ENCODE measurements around the gene MAP2K2.

MAP2K2 gene

DNA sequence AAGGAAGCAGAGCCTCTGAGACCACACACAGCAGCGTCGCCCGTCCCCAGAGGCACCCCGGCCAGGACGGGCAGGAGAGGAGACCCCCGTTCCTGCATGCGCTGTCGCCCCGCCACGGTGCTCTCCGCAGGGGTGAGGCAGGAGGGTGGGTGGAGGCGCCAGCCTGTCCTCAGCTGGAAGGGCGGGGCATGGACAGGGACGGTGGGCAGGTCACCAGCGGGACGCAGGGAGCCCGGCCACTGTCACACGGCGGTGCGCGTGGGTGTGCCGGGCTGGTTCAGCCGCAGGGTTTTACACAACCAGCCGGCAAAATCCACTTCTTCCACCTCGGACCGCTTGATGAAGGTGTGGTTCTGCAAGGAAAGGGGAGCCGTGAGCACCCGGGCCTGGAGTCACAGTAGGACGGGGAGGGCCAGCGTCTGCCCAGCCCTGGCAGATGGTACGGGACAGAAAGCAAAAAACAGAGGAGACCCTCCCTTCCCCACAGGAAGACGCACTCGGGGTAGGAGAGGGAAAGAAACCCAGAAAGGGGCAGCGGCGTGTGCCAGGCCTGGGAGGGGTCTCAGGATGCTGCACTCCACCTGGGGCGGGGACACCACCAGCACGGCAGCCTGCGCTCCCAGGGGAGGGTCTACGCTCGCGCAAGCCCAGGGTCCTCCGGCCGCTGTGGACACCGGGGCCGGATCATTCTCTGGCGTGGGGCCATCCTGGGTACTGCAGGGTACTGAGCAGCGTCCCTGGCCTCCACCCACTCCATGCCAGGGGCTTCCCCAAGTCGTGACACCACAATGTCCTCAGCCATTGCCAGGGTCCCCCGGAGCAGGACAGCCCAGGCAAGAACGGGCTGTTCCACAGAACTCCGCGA lies 33.3 kb downstream of the MAP2K2 start:
- H3K27ac Mint-ChIP-seq (ENCODE audit: low read depth): no peak overlapping the region
- no peaks in the 10 kb centered on the region for H3K27me3 Mint-ChIP-seq
- peaks cover 15% of the 10 kb centered on the region for H3K36me3 Mint-ChIP-seq (ENCODE audit: insufficient read depth)
- H3K9me3 Mint-ChIP-seq: no peaks in the 10 kb centered on the region
- peaks cover 29% of the 10 kb centered on the region for H3K4me1 Mint-ChIP-seq
- no peak overlapping the region for H3K4me3 Mint-ChIP-seq
- ATAC-seq (replicated peaks; ENCODE audit: extremely low read depth, poor library complexity, severe bottlenecking): no peak
- no peak for DNase-seq (ENCODE audit: low spot score in 2 of 2)

DNA sequence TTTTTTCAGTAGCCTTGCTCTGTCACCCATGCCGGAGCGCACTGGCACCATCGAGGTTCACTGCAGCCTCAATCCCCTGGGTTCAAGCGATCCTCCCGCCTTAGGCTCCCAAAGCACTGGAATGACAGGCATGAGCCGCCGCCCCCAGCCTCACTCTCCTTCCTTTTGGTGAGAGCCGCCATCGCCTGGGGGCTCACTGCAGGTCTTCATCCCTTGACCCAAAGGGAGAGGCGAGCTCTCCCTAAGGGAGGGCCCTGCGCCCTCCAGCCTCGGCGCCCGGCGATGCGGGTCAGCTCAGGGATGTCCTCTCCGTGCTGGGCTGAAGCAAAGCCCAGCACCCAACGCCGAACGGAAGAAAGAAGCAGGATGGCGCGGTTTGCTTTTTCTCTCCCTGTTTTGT lies 34.0 kb downstream of the MAP2K2 start:
- DNase-seq (ENCODE audit: low spot score in 2 of 2): no peak
- H3K27ac Mint-ChIP-seq (ENCODE audit: low read depth): peak overlapping the region; percentile 90
- no peaks in the 10 kb centered on the region for H3K9me3 Mint-ChIP-seq
- ATAC-seq (replicated peaks; ENCODE audit: extremely low read depth, poor library complexity, severe bottlenecking): no peak
- peaks cover 15% of the 10 kb centered on the region for H3K36me3 Mint-ChIP-seq (ENCODE audit: insufficient read depth)
- H3K4me3 Mint-ChIP-seq: no peak overlapping the region
- H3K4me1 Mint-ChIP-seq: peaks cover 29% of the 10 kb centered on the region
- H3K27me3 Mint-ChIP-seq: no peaks in the 10 kb centered on the region

DNA sequence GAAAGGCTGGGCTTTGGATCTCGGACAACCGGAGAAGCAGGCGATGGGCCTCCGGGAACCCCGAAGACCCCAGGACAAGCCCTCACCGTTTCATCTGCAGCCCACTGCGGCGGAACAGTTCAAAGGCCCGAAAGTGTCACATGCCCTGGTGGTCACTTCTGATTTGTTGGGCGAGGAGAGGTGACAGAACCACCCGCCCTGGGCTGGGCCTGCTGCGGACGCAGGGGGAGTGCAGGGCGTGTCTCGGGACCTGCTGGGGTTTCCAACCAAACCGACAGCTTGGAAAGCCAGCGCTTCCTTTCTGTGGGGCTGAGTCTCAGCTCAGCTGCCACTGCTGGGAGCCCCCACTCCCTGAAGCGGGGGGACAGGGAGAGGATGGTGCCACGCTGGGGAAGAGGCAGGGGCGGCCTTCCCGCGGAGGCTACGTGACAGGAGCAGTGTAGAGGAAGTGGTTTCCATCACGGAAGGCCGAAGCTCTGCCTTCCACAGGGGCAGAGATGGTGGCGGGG lies 34.5 kb downstream of the MAP2K2 start:
- Mint-ChIP-seq H3K9me3 (no peaks in the 10 kb centered on the region), H3K4me1 (peaks cover 32% of the 10 kb centered on the region)
- DNase-seq (ENCODE audit: low spot score in 2 of 2): peak; percentile 37 to 49

DNA sequence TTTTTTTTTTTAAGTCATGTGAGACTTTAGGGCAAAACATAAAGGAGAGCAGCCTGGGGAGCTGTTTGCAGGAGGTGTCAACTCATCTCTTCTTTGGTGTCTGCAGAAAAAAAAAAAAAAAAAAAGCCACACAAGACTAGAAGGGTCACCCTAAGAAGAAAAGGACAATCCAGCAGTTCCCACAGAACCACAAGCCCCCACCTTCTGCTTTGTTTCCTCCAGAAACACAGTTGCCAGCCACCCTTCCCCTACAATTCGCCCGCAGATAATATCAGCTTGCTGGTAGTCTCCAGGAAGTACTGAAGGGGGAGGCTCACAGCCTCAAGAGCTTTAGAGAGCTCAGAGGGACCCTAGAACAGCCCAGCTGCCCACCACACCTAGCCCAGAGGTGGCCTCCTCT lies 34.9 kb downstream of the MAP2K2 start:
- H3K27me3 Mint-ChIP-seq: no peaks in the 10 kb centered on the region
- H3K9me3 Mint-ChIP-seq: no peaks in the 10 kb centered on the region
- peak overlapping the region; percentile 90 for H3K27ac Mint-ChIP-seq (ENCODE audit: low read depth)
- H3K4me1 Mint-ChIP-seq: peaks cover 37% of the 10 kb centered on the region
- peak overlapping the region; percentile 68 for H3K4me3 Mint-ChIP-seq
- DNase-seq (ENCODE audit: low spot score in 2 of 2) (peak; percentile 42 to 67), ATAC-seq (replicated peaks; ENCODE audit: extremely low read depth, poor library complexity, severe bottlenecking) (peak; percentile 81)
- H3K36me3 Mint-ChIP-seq (ENCODE audit: insufficient read depth): peaks cover 15% of the 10 kb centered on the region

More for the DNA sequence above, 34.5 kb downstream of the MAP2K2 start:
- Mint-ChIP-seq H3K27ac (ENCODE audit: low read depth) (peak overlapping the region; percentile 90), H3K36me3 (ENCODE audit: insufficient read depth) (peaks cover 15% of the 10 kb centered on the region), H3K4me3 (peak overlapping the region; percentile 68), H3K27me3 (no peaks in the 10 kb centered on the region)
- ATAC-seq (replicated peaks; ENCODE audit: extremely low read depth, poor library complexity, severe bottlenecking): peak; percentile 35

DNA sequence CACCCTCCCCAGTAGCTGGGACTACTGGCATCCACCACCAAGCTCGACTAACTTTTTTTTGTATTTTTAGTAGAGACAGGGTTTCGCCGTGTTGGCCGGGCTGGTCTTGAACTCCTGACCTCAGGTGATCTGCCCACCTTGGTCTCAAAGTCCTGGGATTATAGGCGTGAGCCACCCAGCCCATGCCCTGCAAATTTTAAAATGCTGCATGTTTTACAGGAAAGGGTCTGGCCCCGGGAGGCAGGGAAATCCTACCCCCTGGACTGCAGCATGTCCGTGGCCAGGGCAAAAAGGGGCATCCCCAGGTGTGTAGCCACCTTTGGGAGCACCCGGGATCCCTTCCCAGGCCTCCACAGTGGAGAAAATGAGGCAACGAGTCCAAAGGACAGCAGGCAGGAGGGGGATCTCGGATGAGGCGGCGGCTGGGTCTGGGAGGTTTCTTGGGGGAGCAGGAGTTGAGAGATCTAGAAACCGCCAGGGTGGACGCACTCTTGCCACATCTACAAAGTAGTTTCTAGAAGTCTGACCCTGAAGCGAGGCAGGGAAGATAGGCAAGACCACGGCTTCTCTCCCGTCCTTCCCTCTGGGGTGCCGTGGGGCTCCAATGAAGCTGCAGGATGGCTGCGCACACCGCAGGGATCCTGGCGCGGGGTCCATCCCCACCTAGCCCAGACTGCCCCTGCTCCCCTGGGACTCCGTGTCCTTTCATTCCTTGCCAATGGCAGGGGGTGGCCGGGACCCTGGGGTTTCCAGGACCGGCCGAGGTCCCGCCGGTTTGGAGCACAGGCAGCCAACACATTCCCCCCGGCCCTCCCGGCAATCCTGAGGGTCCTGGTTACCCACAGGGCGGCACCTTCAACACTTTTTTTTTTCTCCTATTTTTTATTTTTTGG lies 35.9 kb downstream of the MAP2K2 start:
- Mint-ChIP-seq H3K27me3 (no peaks in the 10 kb centered on the region), H3K9me3 (no peaks in the 10 kb centered on the region), H3K4me3 (peak overlapping the region; percentile 68), H3K4me1 (peaks cover 44% of the 10 kb centered on the region), H3K36me3 (ENCODE audit: insufficient read depth) (peaks cover 13% of the 10 kb centered on the region), H3K27ac (ENCODE audit: low read depth) (peak overlapping the region; percentile 90)
- ATAC-seq (replicated peaks; ENCODE audit: extremely low read depth, poor library complexity, severe bottlenecking): no peak
- no peak for DNase-seq (ENCODE audit: low spot score in 2 of 2)

DNA sequence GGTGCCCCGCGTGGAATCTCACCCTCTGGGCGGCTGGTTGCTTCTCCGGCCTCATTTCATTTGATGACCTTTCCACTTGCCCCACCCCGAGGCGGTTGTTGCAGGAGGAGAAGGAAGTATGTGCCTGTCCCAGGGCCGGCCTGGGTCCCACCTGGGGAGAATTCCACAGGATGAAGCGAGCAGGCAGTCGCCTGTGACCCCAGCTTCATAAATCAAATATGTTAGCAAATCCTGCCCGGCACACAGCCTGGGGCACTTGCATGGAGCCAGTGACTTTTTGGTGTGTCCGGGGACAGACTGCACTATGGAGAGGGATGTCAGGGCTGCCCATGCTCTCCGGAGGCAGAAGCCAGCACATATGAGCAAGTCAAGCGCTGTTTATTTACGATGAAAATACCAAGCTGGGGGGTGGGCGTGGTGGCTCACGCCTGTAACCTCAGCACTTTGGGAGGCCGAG lies 37.5 kb downstream of the MAP2K2 start:
- no peak for DNase-seq (ENCODE audit: low spot score in 2 of 2)
- Mint-ChIP-seq H3K4me1 (peaks cover 46% of the 10 kb centered on the region), H3K4me3 (peak overlapping the region; percentile 68), H3K36me3 (ENCODE audit: insufficient read depth) (peaks cover 11% of the 10 kb centered on the region), H3K27ac (ENCODE audit: low read depth) (peak overlapping the region; percentile 10), H3K9me3 (no peaks in the 10 kb centered on the region), H3K27me3 (no peaks in the 10 kb centered on the region)
- ATAC-seq (replicated peaks; ENCODE audit: extremely low read depth, poor library complexity, severe bottlenecking): no peak

DNA sequence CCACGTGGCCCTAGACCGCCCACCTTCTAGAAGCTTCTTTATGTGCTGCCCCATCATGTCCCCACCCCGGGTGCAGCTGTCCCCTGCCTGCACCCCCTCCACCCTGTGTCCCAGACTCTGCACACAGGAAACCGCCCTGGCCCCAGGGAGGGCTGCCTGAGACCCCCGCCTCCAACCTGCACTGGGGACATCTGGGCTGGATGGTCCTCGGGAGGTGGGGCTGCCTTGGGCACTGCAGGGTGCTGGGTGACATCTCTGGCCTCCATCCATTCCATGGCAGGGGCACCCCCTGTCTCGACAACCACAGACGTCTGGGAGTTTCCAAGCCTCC lies 39.4 kb downstream of the MAP2K2 start:
- Mint-ChIP-seq H3K4me3 (peak overlapping the region; percentile 66), H3K27me3 (no peaks in the 10 kb centered on the region), H3K27ac (ENCODE audit: low read depth) (peak overlapping the region; percentile 87), H3K36me3 (ENCODE audit: insufficient read depth) (peaks cover 7% of the 10 kb centered on the region), H3K9me3 (no peaks in the 10 kb centered on the region), H3K4me1 (peaks cover 40% of the 10 kb centered on the region)
- no peak for DNase-seq (ENCODE audit: low spot score in 2 of 2)
- no peak for ATAC-seq (replicated peaks; ENCODE audit: extremely low read depth, poor library complexity, severe bottlenecking)

DNA sequence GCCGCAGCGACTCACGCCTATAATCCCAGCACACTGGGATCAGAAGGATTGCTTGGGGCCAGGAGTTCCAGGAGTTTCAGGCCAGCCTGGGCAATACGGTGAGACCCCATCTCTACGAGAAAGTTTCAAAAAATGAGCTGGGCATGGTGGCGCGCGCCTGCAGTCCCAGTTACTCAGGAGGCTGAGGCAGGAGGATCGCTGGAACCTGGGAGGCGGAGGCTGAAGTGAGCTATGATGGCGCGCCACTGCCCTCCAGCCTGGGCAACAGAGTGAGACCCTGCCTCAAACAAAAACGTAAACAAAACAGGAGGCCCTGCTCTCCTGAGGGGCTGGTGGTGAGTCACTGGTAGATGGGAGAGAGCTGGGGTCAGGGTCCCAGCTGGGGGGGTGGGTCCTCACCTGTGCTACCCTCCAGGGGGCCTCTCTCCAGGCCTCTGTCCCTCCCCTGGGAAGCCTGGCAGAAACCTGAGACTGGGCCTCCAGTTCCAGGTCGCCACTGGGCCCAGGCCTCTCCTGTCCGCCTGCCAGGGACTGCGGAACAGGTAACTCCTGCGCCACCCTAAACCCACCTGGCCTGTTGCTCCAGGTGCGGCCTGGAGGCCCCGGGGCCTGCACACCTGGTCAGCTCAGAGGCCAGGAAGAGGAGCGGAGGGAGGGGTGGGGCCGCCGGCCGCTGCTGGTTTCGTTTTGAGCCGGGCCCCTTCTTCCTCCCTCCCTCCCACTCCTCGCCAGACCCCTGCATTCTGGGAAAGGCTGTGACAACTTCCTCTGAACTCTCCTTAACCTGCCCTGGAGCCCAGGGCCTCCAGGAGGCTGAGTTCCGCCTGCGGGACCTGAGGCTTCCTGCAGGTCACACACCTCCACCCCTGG lies 40.0 kb downstream of the MAP2K2 start:
- H3K27me3 Mint-ChIP-seq: no peaks in the 10 kb centered on the region
- peaks cover 5% of the 10 kb centered on the region for H3K36me3 Mint-ChIP-seq (ENCODE audit: insufficient read depth)
- DNase-seq (ENCODE audit: low spot score in 2 of 2) (peak in 1 of 2 donors; percentile 42), ATAC-seq (replicated peaks; ENCODE audit: extremely low read depth, poor library complexity, severe bottlenecking) (peak; percentile 35)
- H3K9me3 Mint-ChIP-seq: no peaks in the 10 kb centered on the region
- peaks cover 34% of the 10 kb centered on the region for H3K4me1 Mint-ChIP-seq
- peak overlapping the region; percentile 87 for H3K27ac Mint-ChIP-seq (ENCODE audit: low read depth)
- peak overlapping the region; percentile 66 for H3K4me3 Mint-ChIP-seq

DNA sequence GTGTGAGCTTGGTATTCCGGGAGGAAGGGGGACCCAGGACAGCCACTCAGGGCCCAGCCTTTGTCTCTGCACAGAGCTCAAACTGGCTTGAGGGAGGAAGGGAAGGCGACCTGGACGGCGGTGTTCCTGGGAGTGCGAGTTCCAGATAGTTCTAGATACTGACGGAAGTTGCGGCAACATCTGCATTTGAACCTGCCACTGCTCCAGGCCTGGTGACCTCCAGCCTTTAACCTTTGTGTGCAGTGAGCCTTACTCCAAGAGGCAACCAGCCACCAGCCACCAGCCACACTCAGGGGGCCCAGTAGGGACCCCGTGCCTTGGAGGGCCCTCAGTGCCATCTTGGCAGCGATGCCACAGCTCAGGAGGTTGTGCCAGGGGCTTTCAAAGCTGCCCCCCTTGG lies 41.8 kb downstream of the MAP2K2 start:
- DNase-seq (ENCODE audit: low spot score in 2 of 2) (no peak), ATAC-seq (replicated peaks; ENCODE audit: extremely low read depth, poor library complexity, severe bottlenecking) (no peak)
- peaks cover 24% of the 10 kb centered on the region for H3K4me1 Mint-ChIP-seq
- H3K9me3 Mint-ChIP-seq: no peaks in the 10 kb centered on the region
- peak overlapping the region; percentile 68 for H3K27ac Mint-ChIP-seq (ENCODE audit: low read depth)
- no peaks in the 10 kb centered on the region for H3K36me3 Mint-ChIP-seq (ENCODE audit: insufficient read depth)
- H3K27me3 Mint-ChIP-seq: no peaks in the 10 kb centered on the region
- H3K4me3 Mint-ChIP-seq: no peak overlapping the region

DNA sequence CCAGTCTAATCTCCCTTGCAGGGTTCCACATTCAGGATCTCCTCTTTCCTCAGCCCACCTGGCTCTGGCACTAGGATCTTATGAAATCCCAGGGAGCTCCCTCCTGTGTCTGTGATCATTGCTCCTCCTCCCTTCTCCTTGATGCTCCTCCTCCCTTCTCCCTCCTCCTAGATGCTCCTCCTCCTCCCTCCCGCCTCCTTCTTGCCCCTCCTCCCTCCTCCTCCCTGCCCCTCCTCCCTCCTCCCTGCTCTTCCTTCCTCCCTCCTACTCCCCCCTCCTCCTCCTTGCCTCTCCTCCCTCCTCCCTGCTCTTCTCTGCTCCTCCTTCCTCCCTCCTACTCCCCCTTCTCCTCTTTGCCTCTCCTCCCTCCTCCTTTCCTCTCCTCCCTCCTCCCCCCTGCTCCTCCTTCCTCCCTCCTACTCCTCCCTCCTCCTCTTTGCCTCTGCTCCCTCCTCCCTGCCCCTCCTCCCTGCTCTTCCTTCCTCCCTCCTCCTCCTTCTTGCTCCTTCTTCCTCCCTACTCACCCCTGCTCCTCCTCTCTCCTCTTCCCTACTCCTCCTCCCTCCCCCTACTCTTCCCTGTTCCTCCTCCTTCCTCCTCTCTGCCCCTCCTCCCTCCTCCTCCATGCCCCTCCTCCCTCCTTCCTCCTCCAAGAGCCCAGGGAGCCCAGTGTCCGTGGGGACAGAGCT lies 42.3 kb downstream of the MAP2K2 start:
- H3K4me1 Mint-ChIP-seq: peaks cover 24% of the 10 kb centered on the region
- H3K4me3 Mint-ChIP-seq: no peak overlapping the region
- H3K27ac Mint-ChIP-seq (ENCODE audit: low read depth): peak overlapping the region; percentile 68

DNA sequence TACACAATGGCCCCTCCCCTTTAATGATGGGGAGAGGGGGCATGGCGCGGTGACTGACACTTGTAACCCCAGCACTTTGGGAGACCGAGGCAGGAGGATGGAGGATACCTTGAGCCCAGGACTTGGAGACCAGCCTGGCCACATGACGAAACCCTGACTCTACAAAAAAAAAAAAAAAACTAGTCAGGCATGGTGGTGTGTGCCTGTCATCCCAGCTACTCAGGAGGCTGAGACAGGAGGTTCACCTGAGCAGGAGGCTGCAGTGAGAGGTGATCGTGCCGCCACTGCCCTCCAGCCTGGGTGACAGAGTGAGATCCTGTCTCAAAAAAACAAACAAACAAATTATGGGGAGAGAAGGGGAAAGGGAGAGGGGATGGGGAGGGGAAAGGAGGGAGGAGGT lies 43.4 kb downstream of the MAP2K2 start:
- peak overlapping the region; percentile 68 for H3K27ac Mint-ChIP-seq (ENCODE audit: low read depth)
- H3K4me3 Mint-ChIP-seq: no peak overlapping the region
- no peaks in the 10 kb centered on the region for H3K36me3 Mint-ChIP-seq (ENCODE audit: insufficient read depth)
- no peak for ATAC-seq (replicated peaks; ENCODE audit: extremely low read depth, poor library complexity, severe bottlenecking)
- no peaks in the 10 kb centered on the region for H3K27me3 Mint-ChIP-seq
- no peak for DNase-seq (ENCODE audit: low spot score in 2 of 2)
- peaks cover 24% of the 10 kb centered on the region for H3K4me1 Mint-ChIP-seq
- no peaks in the 10 kb centered on the region for H3K9me3 Mint-ChIP-seq

More for the DNA sequence above, 42.3 kb downstream of the MAP2K2 start:
- H3K36me3 Mint-ChIP-seq (ENCODE audit: insufficient read depth): no peaks in the 10 kb centered on the region
- H3K27me3 Mint-ChIP-seq: no peaks in the 10 kb centered on the region
- DNase-seq (ENCODE audit: low spot score in 2 of 2) (no peak), ATAC-seq (replicated peaks; ENCODE audit: extremely low read depth, poor library complexity, severe bottlenecking) (no peak)
- no peaks in the 10 kb centered on the region for H3K9me3 Mint-ChIP-seq
